Caco-2 (cell line): ENCODE results near the gene PACSIN1. TPM values are rescaled to one million over a fixed set of nuclear protein-coding genes. Genes with fewer than 3 reads are reported as not detected.

Experiments
- BruUV-seq: library from RNA; stranded (reverse); fragments of 400-500 nt; replicated peaks from 2 replicates; lab custom pipeline; 2021; lab: Mats Ljungman, UMichigan
- CTCF ChIA-PET: fragments of 300-600 bp; sonication (Branson Sonifier 250); formaldehyde crosslinking; loops from one replicate; lab custom pipeline; 2022; ENCODE audit warnings: antibody characterized with exemption; lab: Charles Lee
- POLR2A ChIA-PET: fragments of 300-600 bp; sonication (Branson Sonifier 250); formaldehyde crosslinking; loops from one replicate; lab custom pipeline; 2022; ENCODE audit warnings: antibody characterized with exemption; lab: Charles Lee
- DNase-seq, 2 experiments: peaks; one replicate each; pipeline versions ENCODE4 v3.0.0 to v3.0.0-alpha.2; 2020 to 2022
- H3K27me3 ChIP-seq: replicated peaks from 2 replicates; pipeline ENCODE4 v1.6.0; 2011; ENCODE audit warnings: low read length; ENCODE audit not compliant: control insufficient read depth, insufficient read depth
- H3K36me3 ChIP-seq: 2 replicates; pipeline ENCODE4 v1.5.1; 2011; ENCODE audit warnings: low read length; ENCODE audit not compliant: control insufficient read depth, insufficient read depth
- H3K4me1 ChIP-seq: fragments of 250-450 bp; sonication (Bioruptor Pico); 2 replicates; pipeline ENCODE4 v1.5.1; 2020; ENCODE audit warnings: mild to moderate bottlenecking
- H3K4me3 ChIP-seq: 2 replicates; pipeline ENCODE4 v1.5.1; 2011; ENCODE audit warnings: low read depth, mild to moderate bottlenecking, control low read depth, low read length
- H3K9me3 ChIP-seq: fragments of 250-450 bp; sonication (Bioruptor Pico); 2 replicates; pipeline ENCODE4 v1.5.1; 2020; ENCODE audit warnings: mild to moderate bottlenecking, moderate library complexity
- H3K27ac Mint-ChIP-seq: one replicate; pipeline ENCODE4 v1.8.0; 2022; ENCODE audit warnings: mixed read lengths; ENCODE audit not compliant: unreplicated experiment
- H3K27me3 Mint-ChIP-seq: one replicate; pipeline ENCODE4 v1.8.0; 2022; ENCODE audit warnings: mixed read lengths; ENCODE audit not compliant: insufficient read depth, unreplicated experiment
- H3K36me3 Mint-ChIP-seq: one replicate; pipeline ENCODE4 v1.8.0; 2022; ENCODE audit warnings: mild to moderate bottlenecking, mixed read lengths; ENCODE audit not compliant: insufficient read depth, unreplicated experiment
- H3K4me1 Mint-ChIP-seq: one replicate; pipeline ENCODE4 v1.8.0; 2022; ENCODE audit warnings: low read depth, mixed read lengths; ENCODE audit not compliant: unreplicated experiment
- H3K4me3 Mint-ChIP-seq: one replicate; pipeline ENCODE4 v1.8.0; 2022; ENCODE audit warnings: mild to moderate bottlenecking, moderate library complexity, mixed read lengths; ENCODE audit not compliant: unreplicated experiment
- H3K9me3 Mint-ChIP-seq: one replicate; pipeline ENCODE4 v1.8.0; 2022; ENCODE audit warnings: mixed read lengths; ENCODE audit not compliant: unreplicated experiment
- intact Hi-C: fragments of 100-400 bp; cut with micrococcal nuclease; formaldehyde crosslinking; loops from one replicate; pipeline ENCODE4 v1.10.0; 2022; ENCODE audit not compliant: unreplicated experiment
- total RNA-seq: library from RNA; stranded (reverse); gene quantifications from 2 replicates; pipeline ENCODE4 v1.2.3, GENCODE V29; 2022
- TF ChIP-seq, protein P1 (sequence below), 2 experiments: fragments of 200-600 bp in 1 of 2; IDR thresholded peaks; 1 replicate in 1 of 2; 2 replicates in 1 of 2; pipeline versions ENCODE4 v1.5.1 to v1.8.0; 2011 to 2022; ENCODE audit warnings: antibody characterized with exemption in 1 of 2, control low read depth in 1 of 2, inconsistent platforms in 1 of 2, low read depth in 1 of 2, low read length in 1 of 2, mild to moderate bottlenecking in 1 of 2, moderate library complexity in 1 of 2; ENCODE audit not compliant: insufficient read depth in 1 of 2, severe bottlenecking in 1 of 2, unreplicated experiment in 1 of 2

The PACSIN1 gene
- total RNA-seq, 1 experiment from 2014 or later: 3.7 TPM

GRCh38 chr6:34511214-34511914, 45.5 kb downstream of the PACSIN1 start:
- no TSS peak for BruUV-seq

DNA sequence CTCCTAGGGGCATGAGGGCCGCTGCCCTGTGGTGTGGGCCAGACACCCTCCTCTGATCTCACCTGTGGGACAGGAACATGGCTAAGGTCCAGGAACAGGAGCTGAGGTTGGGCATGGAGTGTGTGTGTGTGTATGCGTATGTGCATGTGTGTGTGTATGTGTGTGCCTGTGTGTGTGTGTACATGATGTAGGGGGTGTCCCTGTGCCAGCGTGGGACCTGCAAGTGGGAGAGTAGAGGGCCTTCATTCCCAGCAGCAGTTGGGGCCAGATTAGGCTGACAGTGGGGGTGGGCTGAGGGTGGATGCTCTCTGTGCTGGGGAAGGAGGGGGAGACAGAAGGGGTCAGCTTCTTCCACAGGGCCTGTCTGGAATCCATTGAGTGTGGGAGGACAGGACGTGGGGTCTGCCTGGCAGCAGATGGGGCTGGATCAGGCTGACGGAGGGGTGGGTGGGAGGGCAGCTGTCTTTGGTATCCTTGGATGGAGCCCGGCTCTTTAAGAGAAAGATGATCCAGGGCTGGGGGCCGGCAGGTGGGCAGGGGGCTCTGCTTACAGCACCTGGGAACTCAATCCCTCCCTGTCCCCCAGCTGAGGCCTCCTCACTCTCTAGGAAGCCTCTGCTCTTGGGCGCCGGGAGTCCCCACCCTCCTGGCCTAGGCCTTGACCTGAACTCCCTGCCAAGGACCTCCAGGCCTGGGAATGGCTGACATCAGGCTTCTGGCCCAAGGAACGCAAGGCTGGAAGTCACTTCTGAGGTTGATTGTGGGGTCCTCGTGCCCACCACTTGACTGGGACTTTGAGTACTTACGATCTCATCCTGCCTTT, 46.2 kb downstream of the PACSIN1 start:
- no peaks in the 10 kb centered on the region for H3K36me3 Mint-ChIP-seq

More at GRCh38 chr6:34511214-34511914, 45.5 kb downstream of the PACSIN1 start:
- intact Hi-C loops: no loop called here
- Histone ChIP-seq H3K27me3 (no peaks in the 10 kb centered on the region), H3K9me3 (peaks cover 7% of the 10 kb centered on the region; the same call in 1 of the 2 replicates), H3K4me3 (no peak overlapping the region), H3K36me3 (no peaks in the 10 kb centered on the region), H3K4me1 (no peaks in the 10 kb centered on the region)
- Mint-ChIP-seq H3K4me3 (no peak overlapping the region), H3K9me3 (peaks cover 11% of the 10 kb centered on the region), H3K27me3 (no peaks in the 10 kb centered on the region), H3K4me1 (peaks cover 5% of the 10 kb centered on the region), H3K27ac (no peak overlapping the region), H3K36me3 (no peaks in the 10 kb centered on the region)
- TF ChIP-seq, protein P1, sequence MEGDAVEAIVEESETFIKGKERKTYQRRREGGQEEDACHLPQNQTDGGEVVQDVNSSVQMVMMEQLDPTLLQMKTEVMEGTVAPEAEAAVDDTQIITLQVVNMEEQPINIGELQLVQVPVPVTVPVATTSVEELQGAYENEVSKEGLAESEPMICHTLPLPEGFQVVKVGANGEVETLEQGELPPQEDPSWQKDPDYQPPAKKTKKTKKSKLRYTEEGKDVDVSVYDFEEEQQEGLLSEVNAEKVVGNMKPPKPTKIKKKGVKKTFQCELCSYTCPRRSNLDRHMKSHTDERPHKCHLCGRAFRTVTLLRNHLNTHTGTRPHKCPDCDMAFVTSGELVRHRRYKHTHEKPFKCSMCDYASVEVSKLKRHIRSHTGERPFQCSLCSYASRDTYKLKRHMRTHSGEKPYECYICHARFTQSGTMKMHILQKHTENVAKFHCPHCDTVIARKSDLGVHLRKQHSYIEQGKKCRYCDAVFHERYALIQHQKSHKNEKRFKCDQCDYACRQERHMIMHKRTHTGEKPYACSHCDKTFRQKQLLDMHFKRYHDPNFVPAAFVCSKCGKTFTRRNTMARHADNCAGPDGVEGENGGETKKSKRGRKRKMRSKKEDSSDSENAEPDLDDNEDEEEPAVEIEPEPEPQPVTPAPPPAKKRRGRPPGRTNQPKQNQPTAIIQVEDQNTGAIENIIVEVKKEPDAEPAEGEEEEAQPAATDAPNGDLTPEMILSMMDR (IDR thresholded peaks at IDR 0.05; ENCODE audit: insufficient read depth in 1 of 2, low read depth in 1 of 2, low read length in 1 of 2, severe bottlenecking in 1 of 2, unreplicated experiment in 1 of 2): no peak
- ChIA-PET POLR2A (no interaction called here), CTCF (no interaction called here)
- DNase-seq: no peak

GRCh38 chr6:34512738-34513115, 46.9 kb downstream of the PACSIN1 start:
- TF ChIP-seq, protein P1 (IDR thresholded peaks at IDR 0.05; ENCODE audit: insufficient read depth in 1 of 2, low read depth in 1 of 2, low read length in 1 of 2, severe bottlenecking in 1 of 2, unreplicated experiment in 1 of 2): no peak
- Histone ChIP-seq H3K27me3 (no peaks in the 10 kb centered on the region), H3K4me3 (no peak overlapping the region), H3K36me3 (no peaks in the 10 kb centered on the region), H3K4me1 (no peaks in the 10 kb centered on the region), H3K9me3 (peaks cover 7% of the 10 kb centered on the region; the same call in 1 of the 2 replicates)
- CTCF ChIA-PET: no interaction called here
- Mint-ChIP-seq H3K4me3 (no peak overlapping the region), H3K4me1 (no peaks in the 10 kb centered on the region), H3K9me3 (peaks cover 11% of the 10 kb centered on the region), H3K36me3 (no peaks in the 10 kb centered on the region), H3K27ac (no peak overlapping the region), H3K27me3 (no peaks in the 10 kb centered on the region)
- DNase-seq: no peak
- POLR2A ChIA-PET: no interaction called here
- intact Hi-C loops: no loop called here
- no TSS peak for BruUV-seq

More for the DNA sequence above, 46.2 kb downstream of the PACSIN1 start:
- peaks cover 11% of the 10 kb centered on the region for H3K9me3 Mint-ChIP-seq
- no peak for DNase-seq
- H3K4me1 ChIP-seq: no peaks in the 10 kb centered on the region
- no TSS peak for BruUV-seq
- no peaks in the 10 kb centered on the region for H3K36me3 ChIP-seq
- no peaks in the 10 kb centered on the region for H3K27me3 Mint-ChIP-seq
- TF ChIP-seq, protein P1 (IDR thresholded peaks at IDR 0.05; ENCODE audit: insufficient read depth in 1 of 2, low read depth in 1 of 2, low read length in 1 of 2, severe bottlenecking in 1 of 2, unreplicated experiment in 1 of 2): no peak
- POLR2A ChIA-PET: no interaction called here
- H3K4me3 Mint-ChIP-seq: no peak overlapping the region
- no peaks in the 10 kb centered on the region for H3K27me3 ChIP-seq
- H3K9me3 ChIP-seq: peaks cover 7% of the 10 kb centered on the region; the same call in 1 of the 2 replicates
- CTCF ChIA-PET: no interaction called here
- H3K27ac Mint-ChIP-seq: no peak overlapping the region
- H3K4me1 Mint-ChIP-seq: peaks cover 2% of the 10 kb centered on the region
- no peak overlapping the region for H3K4me3 ChIP-seq
- intact Hi-C loops: no loop called here
